Gastroesophageal sphincter (tissue), 4 donors: ENCODE data around the gene WDR46. TPM values are rescaled to one million over a fixed set of nuclear protein-coding genes. Genes with fewer than 3 reads are reported as not detected.

ENCODE experiments used
- ATAC-seq: fragments of 150-250 bp; one replicate; pipeline ENCODE4 v1.9.1; 2016; ENCODE audit warnings: mild to moderate bottlenecking, moderate library complexity
- H3K27ac ChIP-seq, 4 donors: fragments of 200-600 bp; sonication (generic) in 3 of 4; 1 replicate in 3 of 4; 2 replicates in 1 of 4; pipeline ENCODE4 v1.5.1; 2016 to 2019
- H3K27me3 ChIP-seq: fragments of 200-600 bp; sonication (generic); one replicate; pipeline ENCODE4 v1.5.1; 2019
- H3K36me3 ChIP-seq, 2 donors: fragments of 200-600 bp; sonication (generic); one replicate each; pipeline ENCODE4 v1.5.1; 2019; ENCODE audit warnings: control low read depth in 1 of 2
- H3K4me1 ChIP-seq, 3 donors: fragments of 200-600 bp; sonication (generic); 1 replicate in 2 of 3; 2 replicates in 1 of 3; pipeline ENCODE4 v1.5.1; 2016 to 2019; ENCODE audit warnings: control low read depth in 2 of 3
- H3K4me3 ChIP-seq, 2 donors: fragments of 200-600 bp; sonication (generic); one replicate each; pipeline ENCODE4 v1.5.1; 2019; ENCODE audit warnings: mild to moderate bottlenecking in 1 of 2, moderate library complexity in 1 of 2
- H3K9me3 ChIP-seq, 3 donors: fragments of 200-600 bp; sonication (generic); one replicate each; pipeline ENCODE4 v1.5.1; 2017 to 2019; ENCODE audit warnings: control low read depth in 2 of 3
- CTCF ChIP-seq, 4 experiments: fragments of 200-600 bp in 2 of 4; fragments of 450-650 bp in 2 of 4; sonication (generic) in 1 of 4; IDR thresholded peaks; one replicate each; pipeline ENCODE4 v1.5.1; 2017 to 2019; ENCODE audit warnings: antibody characterized with exemption in 4 of 4, mild to moderate bottlenecking in 2 of 4, moderate library complexity in 2 of 4
- EP300 ChIP-seq: sonication (generic); formaldehyde crosslinking; IDR thresholded peaks from one replicate; pipeline ENCODE4 v1.6.1; 2017; ENCODE audit warnings: antibody characterized with exemption, mild to moderate bottlenecking
- POLR2A ChIP-seq, 2 donors: fragments of 450-650 bp; IDR thresholded peaks; one replicate each; pipeline ENCODE4 v1.6.1; 2017; ENCODE audit warnings: antibody characterized with exemption in 2 of 2, mild to moderate bottlenecking in 2 of 2, moderate library complexity in 1 of 2
- POLR2AphosphoS5 ChIP-seq: sonication (generic); formaldehyde crosslinking; IDR thresholded peaks from one replicate; pipeline ENCODE4 v1.6.1; 2017; ENCODE audit warnings: antibody characterized with exemption
- WGBS, 2 donors: methylation state at CpG; one replicate each; pipeline ENCODE4 v1.1.5; 2018; ENCODE audit warnings: low coverage in 1 of 2; 5-methylcytosine and 5-hydroxymethylcytosine counted together
- total RNA-seq, 4 donors: library from RNA; depleted of rRNA; stranded (reverse); fragments of >200 nt; gene quantifications; one replicate each; pipeline ENCODE4 v1.1.0, GENCODE V29; 2016

The WDR46 gene
- total RNA-seq, 4 donors from 2014 or later, result 26.4 to 39.2 (median 35.6) TPM

DNA sequence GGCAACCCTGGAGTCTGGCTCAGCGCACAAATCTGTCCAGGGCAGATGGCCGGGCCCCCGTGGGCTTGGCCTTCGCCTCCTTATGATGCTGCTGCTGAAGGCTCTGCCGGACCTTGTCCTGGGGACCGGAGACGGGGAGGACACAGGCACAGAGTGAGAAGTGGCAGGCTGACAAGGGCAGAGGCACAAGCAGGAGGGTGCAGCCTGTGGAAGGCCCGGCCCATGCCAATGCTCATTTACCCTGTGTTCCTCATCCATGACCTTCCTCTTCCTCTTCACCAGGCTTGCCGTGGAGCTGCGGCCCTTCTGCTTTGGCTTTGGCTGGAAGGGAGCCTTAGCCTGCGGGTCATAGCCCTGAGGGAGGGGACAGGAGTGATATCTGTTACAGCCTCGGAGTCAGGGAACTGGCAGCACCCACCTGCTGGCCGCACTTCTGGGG lies 9.8 kb downstream of the WDR46 start:
- no peaks in the 10 kb centered on the region for H3K9me3 ChIP-seq
- WGBS, 2 donors, result 66% methylated on average over 3 of the region's 13 CpGs; no CpG with 5 or more reads in 1 of the 2 donors
- no peak overlapping the region for H3K4me3 ChIP-seq
- H3K27me3 ChIP-seq, result no peaks in the 10 kb centered on the region
- ATAC-seq, result no peak
- TF ChIP-seq EP300, result no peak
- TF ChIP-seq POLR2A (IDR thresholded peaks at IDR 0.05), result no peak
- no peak for TF ChIP-seq POLR2AphosphoS5
- TF ChIP-seq CTCF (IDR thresholded peaks at IDR 0.05), result no peak
- H3K27ac ChIP-seq, result peak overlapping the region in 1 of 4 donors; percentile 89
- H3K4me1 ChIP-seq, result peaks cover 0 to 54% (median 23%) of the 10 kb centered on the region in 3 donors
- peaks cover 0 to 80% of the 10 kb centered on the region in 2 donors for H3K36me3 ChIP-seq

- H3K36me3 ChIP-seq, result peaks cover 0 to 80% of the 10 kb centered on the region in 2 donors
- 38 to 88% methylated on average over 1 to 2 of the region's 3 CpGs for WGBS, 2 donors
- H3K4me1 ChIP-seq, result peaks cover 0 to 59% (median 27%) of the 10 kb centered on the region in 3 donors
- no peak for ATAC-seq
- TF ChIP-seq POLR2A (IDR thresholded peaks at IDR 0.05) (no peak), CTCF (IDR thresholded peaks at IDR 0.05) (no peak), EP300 (no peak), POLR2AphosphoS5 (no peak)
- H3K9me3 ChIP-seq, result no peaks in the 10 kb centered on the region
- peak overlapping the region in 2 of 4 donors; percentile 89 to 93 for H3K27ac ChIP-seq
- no peaks in the 10 kb centered on the region for H3K27me3 ChIP-seq
- no peak overlapping the region for H3K4me3 ChIP-seq
Measured at GRCh38 chr6:33278810-33279209, 10.2 kb downstream of the WDR46 start.

DNA sequence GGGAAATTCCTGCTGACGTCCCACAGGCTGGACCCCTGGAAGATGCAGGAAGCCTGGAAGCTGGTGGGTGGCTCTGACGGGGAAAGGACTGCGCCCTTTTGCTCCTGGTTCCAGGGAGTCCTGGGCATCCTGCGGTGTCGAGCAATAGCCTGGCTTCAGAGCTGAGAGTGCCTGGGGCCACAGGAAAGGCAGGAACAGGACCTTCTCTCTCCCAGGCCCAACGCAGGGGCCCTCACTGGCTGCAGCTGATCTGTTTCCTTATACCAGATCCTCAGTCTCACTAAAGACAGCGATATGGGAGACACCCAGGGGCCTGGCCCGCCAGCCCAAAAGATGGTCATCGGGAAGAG lies 10.7 kb downstream of the WDR46 start:
- ATAC-seq, result no peak
- H3K4me3 ChIP-seq, result no peak overlapping the region
- H3K36me3 ChIP-seq, result peaks cover 0 to 80% of the 10 kb centered on the region in 2 donors

GRCh38 chr6:33277663-33278391 lies 11.2 kb downstream of the WDR46 start:
- ATAC-seq, result no peak
- H3K4me1 ChIP-seq, result peaks cover under 1 to 69% (median 35%) of the 10 kb centered on the region in 3 donors
- no peak for TF ChIP-seq CTCF (IDR thresholded peaks at IDR 0.05)
- no peak for TF ChIP-seq POLR2AphosphoS5
- TF ChIP-seq EP300, result no peak
- no peak for TF ChIP-seq POLR2A (IDR thresholded peaks at IDR 0.05)
- H3K4me3 ChIP-seq, result peak overlapping the region; percentile 56 to 81
- 48% methylated on average over 2 of the region's 39 CpGs; no CpG with 5 or more reads in 1 of the 2 donors for WGBS, 2 donors
- peaks cover 0 to 78% of the 10 kb centered on the region in 2 donors for H3K36me3 ChIP-seq
- no peaks in the 10 kb centered on the region for H3K27me3 ChIP-seq
- H3K27ac ChIP-seq, result peak overlapping the region; percentile 73 to 96 (median 91)
- H3K9me3 ChIP-seq, result no peaks in the 10 kb centered on the region

More for the DNA sequence above, 10.7 kb downstream of the WDR46 start:
- no peaks in the 10 kb centered on the region for H3K27me3 ChIP-seq
- H3K27ac ChIP-seq, result peak overlapping the region in 3 of 4 donors; percentile 89 to 96 (median 93)
- H3K4me1 ChIP-seq, result peaks cover 0 to 63% (median 29%) of the 10 kb centered on the region in 3 donors
- TF ChIP-seq CTCF (IDR thresholded peaks at IDR 0.05) (no peak), POLR2A (IDR thresholded peaks at IDR 0.05) (no peak), POLR2AphosphoS5 (no peak), EP300 (no peak)
- H3K9me3 ChIP-seq, result no peaks in the 10 kb centered on the region
- 40 to 72% methylated on average over 1 to 5 of the region's 9 CpGs for WGBS, 2 donors
